Measurements from ENCODE around the gene DCST1.

The DCST1 gene

GRCh38 chr1:155075535-155075934 is 41.9 kb downstream of the DCST1 start:
- no peak for DNase-seq (ENCODE audit: low read depth in 2 of 2)

- no peak for DNase-seq (ENCODE audit: low read depth in 2 of 2)
Measured at GRCh38 chr1:155076371-155076770, 42.7 kb downstream of the DCST1 start.

- DNase-seq (ENCODE audit: low read depth in 2 of 2) = no peak
Measured at GRCh38 chr1:155077346-155077745, 43.7 kb downstream of the DCST1 start.

- no peak for DNase-seq (ENCODE audit: low read depth in 2 of 2)
Measured at GRCh38 chr1:155077758-155078445, 44.3 kb downstream of the DCST1 start.

- DNase-seq (ENCODE audit: low read depth in 2 of 2) = no peak
Measured at GRCh38 chr1:155078469-155079209, 45.0 kb downstream of the DCST1 start, which contains the start of gene EFNA3. TSS of gene EFNA3 (plus strand) at chr1:155078837. CDS start at chr1:155078942, 105 bp downstream.

DNA sequence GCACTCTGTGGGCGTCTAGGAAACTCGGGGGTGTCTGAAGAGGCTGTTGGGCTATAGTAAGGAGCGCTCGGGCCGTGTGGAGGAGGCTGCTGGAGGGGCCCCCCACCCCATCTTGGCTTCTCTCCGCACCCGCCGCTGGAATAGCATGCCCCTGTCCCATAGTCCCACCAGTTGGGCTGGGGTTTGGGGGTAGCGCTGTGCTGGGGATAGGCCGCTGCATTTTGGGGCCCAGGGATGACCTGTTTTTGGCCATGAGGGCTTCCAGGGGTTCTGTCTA is 45.5 kb downstream of the DCST1 start:
- DNase-seq (ENCODE audit: low read depth in 2 of 2) = no peak

DNA sequence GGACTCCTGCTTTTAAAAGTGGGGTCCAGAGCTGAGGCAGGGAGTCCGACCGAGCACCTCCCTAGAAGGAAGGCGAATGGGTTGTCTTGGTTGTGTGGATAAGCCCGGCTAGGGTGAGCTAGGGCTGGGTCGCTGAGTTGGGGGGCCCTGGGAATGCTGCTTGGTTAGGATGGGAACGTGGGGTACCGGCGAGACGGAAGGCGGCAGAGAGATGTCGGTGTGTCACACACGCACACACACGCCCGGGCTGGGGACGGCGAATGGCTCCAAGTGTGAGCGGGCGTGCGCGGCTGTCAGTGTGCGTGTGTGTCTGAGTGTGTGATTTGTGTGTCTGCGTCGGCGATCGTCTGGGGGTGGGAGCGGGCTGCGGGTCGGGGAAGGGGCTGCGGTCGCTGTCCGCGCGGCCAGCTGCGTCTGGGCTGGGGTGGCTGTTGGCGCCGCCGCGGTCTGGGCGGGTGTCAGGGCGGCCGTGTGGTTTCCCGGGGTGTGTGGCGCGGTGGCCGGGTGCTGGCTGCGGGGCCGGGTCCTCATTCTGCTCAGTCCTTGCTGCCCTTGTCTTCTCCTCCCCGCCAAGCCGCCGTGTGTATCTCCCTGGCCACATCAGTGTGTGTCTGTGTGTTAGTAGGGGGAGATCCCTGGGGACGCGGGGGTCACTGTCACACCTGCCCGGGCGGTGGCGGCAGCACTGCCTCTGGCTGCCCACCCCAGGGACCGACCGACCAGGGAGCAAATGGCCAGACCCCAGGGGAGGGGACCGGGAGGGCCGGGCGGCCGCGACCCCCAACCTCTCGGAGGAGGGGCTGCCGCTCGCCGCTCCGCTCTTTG is 46.1 kb downstream of the DCST1 start:
- DNase-seq (ENCODE audit: low read depth in 2 of 2) = no peak

- DNase-seq (ENCODE audit: low read depth in 2 of 2) = no peak
Measured at GRCh38 chr1:155080312-155081228, 46.9 kb downstream of the DCST1 start.

DNA sequence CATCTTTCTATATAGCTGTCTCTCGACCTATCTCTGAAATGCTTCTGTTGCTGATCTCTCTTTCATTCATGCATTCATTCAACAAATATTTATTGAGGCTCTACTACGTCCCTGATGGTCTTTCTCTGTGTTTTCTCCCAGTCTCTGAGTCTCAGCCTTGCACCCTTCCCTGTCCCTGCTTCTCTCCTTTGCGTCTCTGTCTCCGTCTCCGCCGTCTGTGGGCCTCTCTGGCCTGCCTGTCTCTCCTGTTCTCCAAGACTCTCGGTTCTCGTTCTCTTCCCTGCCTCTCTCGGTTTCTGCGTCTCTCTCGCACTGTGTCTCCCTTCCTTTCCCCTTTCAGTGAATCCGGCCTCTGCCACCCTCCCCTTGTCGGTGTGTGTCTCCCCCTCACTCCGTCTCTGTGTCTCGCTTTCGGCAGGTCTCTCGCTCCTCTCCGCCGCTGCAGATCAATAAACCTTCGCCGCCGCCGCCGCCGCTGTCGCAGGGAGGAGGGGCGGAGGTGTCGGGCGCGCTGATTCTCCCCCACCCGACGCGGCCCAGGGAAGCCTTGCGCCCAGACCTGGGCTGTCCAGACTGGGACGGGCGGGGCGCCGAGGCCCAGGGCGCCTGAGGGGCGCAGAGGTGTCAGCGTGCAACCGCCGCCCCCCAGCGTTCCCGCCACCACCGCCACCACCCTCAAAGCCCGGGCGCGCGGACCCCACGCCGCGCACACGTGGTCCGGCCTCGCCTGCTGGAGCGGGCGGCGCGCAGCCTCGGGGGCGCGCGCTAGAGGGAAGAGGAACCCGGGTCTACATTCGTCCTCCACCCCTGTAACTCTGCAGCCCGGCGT is 48.1 kb downstream of the DCST1 start:
- DNase-seq (ENCODE audit: low read depth in 2 of 2) = no peak

GRCh38 chr1:155082301-155083051 is 48.9 kb downstream of the DCST1 start:
- no peak for DNase-seq (ENCODE audit: low read depth in 2 of 2)

DNA sequence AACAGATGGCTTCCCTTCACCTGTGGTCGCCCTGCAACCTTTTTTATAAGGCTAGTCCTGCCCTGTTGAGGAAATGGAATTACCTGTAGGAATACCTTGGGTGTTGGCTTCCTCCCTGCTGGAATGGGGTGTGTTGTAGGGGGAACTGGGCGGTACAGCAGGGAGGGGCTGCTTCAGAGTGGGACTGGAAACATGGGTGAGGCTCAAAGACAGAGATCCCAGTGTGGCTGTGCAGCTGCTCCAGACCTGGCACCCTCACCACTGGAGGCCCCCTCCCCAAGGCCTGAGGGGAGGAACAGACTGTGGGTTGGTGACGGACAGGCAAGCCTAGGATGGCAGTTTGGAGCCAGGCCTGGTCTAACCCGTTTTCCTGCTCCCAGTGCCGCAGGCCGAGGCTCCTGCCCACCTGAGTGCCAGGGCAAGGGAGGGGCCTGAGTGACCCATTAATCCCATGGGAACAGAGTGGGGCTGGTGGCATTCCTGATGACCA is 49.5 kb downstream of the DCST1 start:
- no peak for DNase-seq (ENCODE audit: low read depth in 2 of 2)

DNA sequence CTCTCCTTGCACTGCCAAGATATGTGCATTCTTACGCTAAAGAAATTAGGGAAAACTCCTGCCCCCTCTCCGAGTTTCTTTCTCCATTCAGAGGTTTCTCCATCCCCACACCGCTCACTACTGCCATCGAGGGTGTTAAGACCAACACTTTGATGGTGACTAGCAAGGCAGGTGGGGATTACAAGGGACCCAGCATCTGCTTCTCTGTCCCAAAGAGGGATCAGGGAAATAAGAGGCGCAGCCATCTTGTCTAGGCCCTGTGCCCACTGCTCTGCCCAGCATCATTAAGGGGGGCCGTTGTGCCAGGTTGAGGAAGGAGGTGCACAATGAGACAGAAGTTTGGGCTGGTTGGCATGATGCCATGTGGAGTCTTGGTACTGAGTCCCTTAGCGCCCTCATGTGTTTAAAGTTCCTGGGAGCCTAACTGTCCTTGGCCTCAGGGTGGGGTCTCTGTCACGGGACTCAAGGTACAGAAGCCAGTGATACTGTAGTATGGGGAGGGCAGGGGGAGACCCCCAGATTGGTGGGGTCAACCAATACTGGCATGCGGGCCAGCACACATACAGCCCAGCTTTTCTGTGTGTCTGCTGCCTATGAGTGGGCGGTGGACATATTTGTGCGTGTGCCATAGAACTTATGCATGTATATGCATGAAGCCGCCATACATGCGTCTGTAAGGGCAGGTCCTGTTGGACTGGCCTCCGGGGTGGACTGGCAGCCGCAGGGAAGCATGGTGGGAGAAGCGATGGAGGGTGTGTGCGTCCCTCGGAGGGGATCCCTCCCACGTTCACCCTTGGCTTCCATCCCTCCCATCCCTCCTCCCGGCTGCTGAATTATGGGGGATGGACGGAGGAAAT is 50.5 kb downstream of the DCST1 start:
- DNase-seq (ENCODE audit: low read depth in 2 of 2) = no peak

- DNase-seq (ENCODE audit: low read depth in 2 of 2) = peak; percentile 86 to 90
Measured at GRCh38 chr1:155084722-155085503, 51.3 kb downstream of the DCST1 start.

DNA sequence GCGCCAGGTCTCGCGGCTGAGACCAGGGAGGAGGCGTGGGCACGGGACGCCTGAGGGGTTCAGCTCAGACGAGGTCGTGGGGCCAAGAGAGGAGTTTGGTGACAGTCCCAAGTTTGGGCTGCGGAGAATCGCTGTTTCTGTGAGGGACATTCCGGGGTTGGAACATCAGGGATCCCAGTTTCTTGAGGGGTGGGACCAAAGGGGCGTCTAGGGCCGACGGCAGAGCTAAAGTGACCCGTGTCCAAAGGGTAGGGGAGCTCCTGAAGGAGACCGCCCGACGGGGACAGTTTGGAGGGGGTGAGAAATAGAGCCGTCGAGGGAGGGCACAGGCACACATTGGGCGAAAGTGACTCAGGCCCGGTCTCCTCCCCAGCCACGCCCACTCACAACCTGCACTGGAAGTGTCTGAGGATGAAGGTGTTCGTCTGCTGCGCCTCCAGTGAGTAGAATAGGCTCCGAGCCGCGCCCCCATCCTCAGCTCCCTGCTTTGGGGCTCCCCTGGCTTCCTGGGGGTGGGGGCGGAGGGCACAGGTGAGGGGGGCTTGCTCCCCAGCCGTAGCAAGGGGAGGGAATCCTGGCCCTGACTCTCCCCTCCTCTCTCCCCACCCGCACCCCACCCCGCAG is 52.0 kb downstream of the DCST1 start:
- peak; percentile 73 to 81 for DNase-seq (ENCODE audit: low read depth in 2 of 2)

DNA sequence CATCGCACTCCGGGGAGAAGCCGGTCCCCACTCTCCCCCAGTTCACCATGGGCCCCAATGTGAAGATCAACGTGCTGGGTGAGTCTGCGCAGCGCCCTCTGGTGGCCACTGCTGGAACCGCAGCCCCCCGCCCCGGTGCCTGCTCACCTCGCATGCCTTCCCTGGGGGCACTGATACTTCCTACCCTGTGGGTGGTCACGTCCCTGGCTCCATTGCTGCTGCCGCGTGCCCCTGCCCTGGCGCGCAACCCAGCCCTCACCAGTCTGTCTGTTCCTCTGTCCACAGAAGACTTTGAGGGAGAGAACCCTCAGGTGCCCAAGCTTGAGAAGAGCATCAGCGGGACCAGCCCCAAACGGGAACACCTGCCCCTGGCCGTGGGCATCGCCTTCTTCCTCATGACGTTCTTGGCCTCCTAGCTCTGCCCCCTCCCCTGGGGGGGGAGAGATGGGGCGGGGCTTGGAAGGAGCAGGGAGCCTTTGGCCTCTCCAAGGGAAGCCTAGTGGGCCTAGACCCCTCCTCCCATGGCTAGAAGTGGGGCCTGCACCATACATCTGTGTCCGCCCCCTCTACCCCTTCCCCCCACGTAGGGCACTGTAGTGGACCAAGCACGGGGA is 52.6 kb downstream of the DCST1 start:
- peak; percentile 64 to 76 for DNase-seq (ENCODE audit: low read depth in 2 of 2)

DNA sequence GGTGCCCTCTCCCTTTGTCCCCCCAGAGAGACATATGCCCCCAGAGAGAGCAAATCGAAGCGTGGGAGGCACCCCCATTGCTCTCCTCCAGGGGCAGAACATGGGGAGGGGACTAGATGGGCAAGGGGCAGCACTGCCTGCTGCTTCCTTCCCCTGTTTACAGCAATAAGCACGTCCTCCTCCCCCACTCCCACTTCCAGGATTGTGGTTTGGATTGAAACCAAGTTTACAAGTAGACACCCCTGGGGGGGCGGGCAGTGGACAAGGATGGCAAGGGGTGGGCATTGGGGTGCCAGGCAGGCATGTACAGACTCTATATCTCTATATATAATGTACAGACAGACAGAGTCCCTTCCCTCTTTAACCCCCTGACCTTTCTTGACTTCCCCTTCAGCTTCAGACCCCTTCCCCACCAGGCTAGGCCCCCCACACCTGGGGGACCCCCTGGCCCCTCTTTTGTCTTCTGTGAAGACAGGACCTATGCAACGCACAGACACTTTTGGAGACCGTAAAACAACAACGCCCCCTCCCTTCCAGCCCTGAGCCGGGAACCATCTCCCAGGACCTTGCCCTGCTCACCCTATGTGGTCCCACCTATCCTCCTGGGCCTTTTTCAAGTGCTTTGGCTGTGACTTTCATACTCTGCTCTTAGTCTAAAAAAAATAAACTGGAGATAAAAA is 53.4 kb downstream of the DCST1 start:
- no peak for DNase-seq (ENCODE audit: low read depth in 2 of 2)
